Left renal pelvis (tissue), 4 donors: ENCODE data around the gene CXCL14. TPM values are rescaled to one million over a fixed set of nuclear protein-coding genes. Genes with fewer than 3 reads are reported as not detected.
A peak's percentile ranks its signal among the peaks of the same experiment; 100 is the strongest.

Source experiments
- DNase-seq, 4 donors: peaks; one replicate each; pipeline ENCODE4 v3.0.0-alpha.2; 2013; ENCODE audit warnings: low read depth in 4 of 4, low spot score in 3 of 4
- polyA plus RNA-seq, 4 donors: library from polyadenylated mRNA; unstranded; fragments of 120-200 nt; gene quantifications; one replicate each; pipeline ENCODE4 v1.2.1, GENCODE V29; 2013; ENCODE audit not compliant: insufficient read length in 4 of 4

CXCL14 gene
- polyA plus RNA-seq, 4 donors, result 1.7 to 48.1 (median 23.1) TPM

DNA sequence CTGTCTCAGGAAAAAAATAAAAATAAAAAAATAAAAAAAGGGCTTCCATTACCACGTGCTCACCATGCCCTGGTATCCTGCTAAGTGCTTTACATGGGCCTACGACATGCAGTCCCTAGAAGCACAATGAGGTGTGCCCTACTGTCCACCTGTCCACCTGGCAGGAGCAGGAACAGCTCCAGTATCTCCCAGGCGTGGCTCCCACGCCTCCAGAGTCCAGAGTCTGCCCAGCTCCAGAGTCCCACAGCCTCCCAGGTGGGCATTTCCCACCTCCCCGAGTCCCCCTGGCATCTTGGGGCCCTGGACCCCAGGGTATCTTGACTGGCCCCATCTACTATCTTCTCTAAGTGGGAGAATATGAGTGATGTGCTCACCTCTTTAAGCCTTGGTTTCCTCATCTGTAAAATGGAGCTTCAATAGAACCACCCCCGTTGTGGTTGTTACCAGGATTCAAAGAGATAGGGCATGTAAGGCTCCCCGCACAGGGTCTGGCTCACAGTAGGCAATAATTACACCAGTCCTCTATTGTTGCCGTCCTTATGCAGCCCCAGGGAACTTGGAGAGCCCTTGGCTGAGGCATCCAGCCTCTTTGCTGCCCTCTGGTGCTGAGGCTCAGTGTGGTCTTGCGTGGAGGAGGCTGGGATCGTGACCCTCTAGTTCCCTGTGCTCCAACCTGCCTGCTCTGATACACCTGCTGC lies 8.9 kb downstream of the CXCL14 start:
- no peak for DNase-seq

GRCh38 chr5:135568923-135569360 lies 9.8 kb downstream of the CXCL14 start:
- DNase-seq, result no peak

DNA sequence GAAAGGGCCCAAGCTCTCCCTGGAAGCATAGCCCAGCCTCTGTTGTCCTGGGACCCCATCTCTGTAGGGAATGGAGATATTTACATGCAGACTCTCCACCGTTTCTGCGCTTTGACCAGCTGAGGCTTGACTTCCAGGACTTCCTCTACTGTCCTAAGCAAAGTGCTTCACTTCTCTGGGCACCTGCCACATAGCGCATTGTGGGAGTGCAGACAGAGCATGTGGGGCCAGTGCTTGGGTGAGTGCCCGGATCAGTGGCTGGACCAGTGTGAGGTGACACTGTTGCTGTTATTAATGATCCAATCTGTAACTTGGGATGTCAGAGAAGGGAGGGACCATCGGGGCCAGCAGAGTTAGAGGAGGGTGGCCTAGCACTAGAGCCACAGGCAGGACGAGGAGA lies 10.5 kb downstream of the CXCL14 start:
- no peak for DNase-seq

DNA sequence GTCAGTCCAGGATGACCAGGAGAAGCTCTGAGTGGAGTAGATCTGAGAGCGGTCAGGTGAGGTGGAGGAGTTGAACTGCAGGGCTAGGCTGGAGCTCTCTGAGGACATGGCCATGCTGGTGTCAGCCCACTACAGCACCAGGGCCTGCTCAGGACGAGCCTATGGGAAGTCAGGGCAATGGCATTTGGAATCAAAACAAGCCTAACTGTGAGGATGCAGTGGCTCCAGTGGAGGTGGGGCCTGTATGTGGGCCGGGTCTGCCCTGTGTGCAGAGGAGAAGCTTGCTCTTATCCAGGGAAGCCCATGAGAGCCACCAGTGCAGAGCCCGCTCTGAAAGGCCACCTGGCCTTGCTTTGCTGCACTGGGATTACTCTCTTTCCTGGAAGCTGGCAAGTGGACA lies 11.1 kb downstream of the CXCL14 start:
- DNase-seq, result no peak

- no peak for DNase-seq
These were observed 12.1 kb downstream of the CXCL14 start for GRCh38 chr5:135566422-135567400.

GRCh38 chr5:135565725-135566421 lies 12.9 kb downstream of the CXCL14 start:
- no peak for DNase-seq

GRCh38 chr5:135565266-135565665 lies 13.5 kb downstream of the CXCL14 start:
- no peak for DNase-seq

GRCh38 chr5:135564331-135564730 lies 14.5 kb downstream of the CXCL14 start:
- DNase-seq, result no peak

GRCh38 chr5:135561266-135561665 lies 17.5 kb downstream of the CXCL14 start:
- no peak for DNase-seq

DNA sequence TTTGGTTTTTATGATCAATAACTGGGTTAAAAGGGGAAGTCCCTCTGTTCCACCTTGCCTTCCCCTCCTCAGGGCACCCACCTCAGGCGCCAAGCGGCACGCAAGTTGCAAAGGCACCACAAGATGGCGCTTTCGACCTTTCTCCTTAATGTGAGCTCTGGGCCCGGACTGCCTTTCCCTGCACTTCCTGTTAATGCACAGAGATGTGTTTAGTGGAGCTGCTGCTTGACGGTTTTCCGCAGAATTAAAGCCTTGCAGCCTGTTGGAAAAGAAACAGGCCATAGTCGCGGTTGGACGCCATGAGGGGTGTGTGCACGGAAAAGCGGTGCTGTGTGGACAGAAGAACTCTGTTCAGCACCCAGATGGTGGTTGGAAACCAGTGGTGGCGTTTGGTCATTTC lies 17.9 kb downstream of the CXCL14 start:
- peak; percentile 56 to 70 (median 65) for DNase-seq

- no peak for DNase-seq
These were observed 19.4 kb downstream of the CXCL14 start for GRCh38 chr5:135559354-135559753.

DNA sequence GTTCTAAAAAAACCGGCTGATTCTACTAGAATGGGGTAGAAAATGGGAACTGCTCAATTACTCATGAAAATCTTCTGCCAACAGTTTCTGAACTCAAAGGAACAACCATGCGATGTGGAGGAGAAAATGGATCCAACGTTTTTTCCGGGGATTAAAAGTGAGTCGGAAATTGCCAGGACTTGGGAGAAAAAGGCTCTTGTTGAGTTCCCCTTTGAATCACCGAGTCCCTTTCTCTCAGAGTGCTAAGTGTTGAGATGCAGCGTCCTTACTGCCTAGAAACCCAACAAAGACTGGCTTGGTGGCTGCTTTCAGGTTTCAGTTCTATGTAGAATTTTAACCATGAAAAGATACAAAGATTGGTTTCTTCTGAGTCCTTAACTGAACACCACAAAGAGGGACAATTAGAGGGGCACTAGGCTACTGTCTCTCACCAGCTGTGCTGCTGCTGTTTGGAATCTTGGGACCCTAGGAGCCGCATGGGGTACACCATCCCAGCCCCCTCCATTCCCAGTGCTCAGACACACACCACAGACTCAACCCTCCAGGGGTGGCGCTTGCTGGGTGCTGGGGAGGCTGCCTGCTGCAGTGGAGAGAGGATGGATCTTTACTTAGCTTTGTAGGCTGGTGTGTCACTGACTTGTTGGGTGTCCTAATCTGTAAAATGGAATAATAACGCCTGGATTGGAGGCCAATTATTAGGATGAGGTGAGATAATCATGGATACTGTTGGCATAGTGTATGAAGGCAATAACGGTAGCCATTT lies 21.5 kb downstream of the CXCL14 start:
- no peak for DNase-seq

DNA sequence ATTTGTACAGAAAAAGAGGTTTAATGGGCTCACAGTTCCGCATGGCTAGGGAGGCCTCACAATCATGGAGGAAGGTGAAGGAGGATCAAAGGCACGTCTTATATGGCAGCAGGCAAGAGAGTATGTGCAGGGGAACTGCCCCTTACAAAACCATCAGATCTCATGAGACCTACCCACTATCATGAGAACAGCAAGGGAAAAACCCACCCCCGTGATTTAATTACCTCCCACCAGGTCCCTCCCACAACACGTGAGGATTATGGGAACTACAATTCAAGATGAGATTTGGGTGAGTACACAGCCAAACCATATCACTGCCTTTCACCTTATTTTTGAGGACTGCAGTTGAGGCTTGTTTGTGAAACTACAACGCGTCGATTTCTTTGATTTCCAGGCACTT lies 22.2 kb downstream of the CXCL14 start:
- DNase-seq, result no peak

GRCh38 chr5:135555530-135555929 lies 23.3 kb downstream of the CXCL14 start:
- DNase-seq, result no peak

GRCh38 chr5:135553688-135554462 lies 24.9 kb downstream of the CXCL14 start:
- no peak for DNase-seq

DNA sequence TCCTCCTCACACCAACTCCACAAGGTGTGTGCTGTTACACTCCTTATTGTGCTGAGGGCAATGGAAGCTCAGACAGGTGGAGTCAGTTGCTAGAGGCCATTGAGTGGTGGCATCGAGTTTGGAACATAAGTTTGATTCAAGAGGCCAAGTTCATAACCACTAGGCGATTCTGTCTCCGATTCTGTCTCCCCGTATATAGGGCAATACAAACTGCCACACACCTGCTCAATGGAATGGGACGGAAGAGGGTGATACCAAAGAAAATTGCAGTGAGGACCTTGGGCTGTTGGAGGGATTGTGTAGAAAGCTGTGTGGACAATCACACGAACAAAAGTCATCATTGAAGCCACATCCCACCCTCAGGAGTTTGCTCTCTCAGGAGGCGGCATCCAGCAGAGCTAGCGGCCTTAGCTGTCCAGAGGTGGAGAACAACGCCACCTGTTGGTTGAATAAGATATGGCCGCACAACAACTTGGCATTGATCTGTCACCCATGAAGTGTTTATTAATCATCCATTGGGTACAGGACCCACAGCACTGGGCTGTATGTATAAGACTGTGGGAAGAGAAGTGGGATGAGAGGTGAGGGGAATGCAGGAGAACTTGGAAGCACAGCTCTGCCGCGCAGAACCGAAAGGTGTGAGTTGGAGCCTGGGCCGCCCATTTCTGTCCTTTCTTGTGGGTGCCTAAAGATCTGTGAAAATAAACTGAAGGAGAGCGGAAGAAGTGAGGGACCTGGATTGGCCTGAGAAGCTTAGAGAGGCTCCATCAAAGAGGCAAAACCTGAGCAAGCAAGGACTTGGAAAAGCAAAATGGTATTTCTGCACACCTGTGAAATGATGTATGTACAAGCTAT lies 27.0 kb downstream of the CXCL14 start:
- DNase-seq, result peak in 2 of 4 donors; percentile 48 to 68

GRCh38 chr5:135549413-135549812 lies 29.4 kb downstream of the CXCL14 start:
- DNase-seq, result no peak

DNA sequence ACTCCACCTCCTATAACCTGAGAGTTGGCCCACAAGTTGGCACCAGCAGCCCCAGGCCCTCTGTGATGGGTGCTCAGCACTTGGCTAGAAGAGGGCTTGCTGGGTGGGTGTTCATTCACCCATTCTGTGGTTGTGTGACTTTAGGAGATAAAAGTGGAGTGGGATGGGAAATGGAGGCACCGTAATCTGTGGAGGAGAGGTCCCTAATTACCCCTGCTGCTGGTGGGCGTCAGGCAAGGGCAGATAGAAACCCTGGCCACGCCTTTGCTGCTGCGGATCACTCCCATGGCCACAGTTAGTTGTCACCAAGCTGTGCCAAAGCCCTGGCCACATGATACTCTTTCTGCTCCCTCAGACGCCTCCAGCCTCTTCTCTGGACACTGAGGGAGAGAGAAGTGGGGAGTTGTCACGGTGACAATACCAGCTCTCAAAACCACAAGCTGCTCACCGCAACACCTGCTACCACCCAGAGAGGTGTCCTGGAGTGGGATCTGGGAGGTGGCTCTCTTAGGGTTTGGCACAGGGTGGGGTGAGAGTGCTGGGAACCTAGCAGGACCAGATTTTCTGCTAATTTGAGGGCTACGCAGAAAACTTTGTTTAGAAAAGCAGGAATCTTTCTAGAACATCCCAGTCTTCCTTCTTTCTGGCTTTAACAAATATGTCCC lies 31.1 kb downstream of the CXCL14 start:
- DNase-seq, result no peak
